Tibial nerve (tissue), 4 donors: ENCODE measurements around the gene CSPG4. TPM values are rescaled to one million over a fixed set of nuclear protein-coding genes. Genes with fewer than 3 reads are reported as not detected.
"Not testable (repeated sequence)": the region's sequence is repeated elsewhere in the genome, so short reads cannot be mapped to it uniquely, and the experiment has no call there.

ENCODE experiments used
- DNase-seq, 2 donors: peaks; one replicate each; pipeline ENCODE4 v3.0.0-alpha.2; 2019; ENCODE audit warnings: low spot score in 2 of 2
- H3K27ac ChIP-seq, 4 donors: fragments of 200-600 bp; sonication (generic) in 3 of 4; one replicate each; pipeline ENCODE4 v1.5.1; 2017 to 2019; ENCODE audit warnings: mild to moderate bottlenecking in 1 of 4
- H3K27me3 ChIP-seq, 2 donors: fragments of 200-600 bp; sonication (generic) in 1 of 2; one replicate each; pipeline versions ENCODE4 v1.5.1 to v1.6.0; 2017 to 2019
- H3K36me3 ChIP-seq, 3 donors: fragments of 200-600 bp; sonication (generic); one replicate each; pipeline ENCODE4 v1.5.1; 2018 to 2019
- H3K4me1 ChIP-seq, 4 donors: fragments of 200-600 bp; sonication (generic) in 3 of 4; one replicate each; pipeline ENCODE4 v1.5.1; 2017 to 2019
- H3K4me3 ChIP-seq, 4 donors: fragments of 200-600 bp; sonication (generic) in 3 of 4; one replicate each; pipeline ENCODE4 v1.5.1; 2017 to 2019; ENCODE audit warnings: mild to moderate bottlenecking in 1 of 4, moderate library complexity in 1 of 4
- H3K9me3 ChIP-seq, 4 donors: fragments of 200-600 bp; sonication (generic) in 3 of 4; one replicate each; pipeline ENCODE4 v1.5.1; 2017 to 2019
- EP300 ChIP-seq, 2 donors: sonication (generic); formaldehyde crosslinking; IDR thresholded peaks; one replicate each; pipeline ENCODE4 v1.6.1; 2017; ENCODE audit warnings: antibody characterized with exemption in 2 of 2, mild to moderate bottlenecking in 1 of 2
- POLR2A ChIP-seq, 2 donors: fragments of 450-650 bp; IDR thresholded peaks; one replicate each; pipeline ENCODE4 v1.6.1; 2017; ENCODE audit warnings: antibody characterized with exemption in 2 of 2, mild to moderate bottlenecking in 2 of 2, moderate library complexity in 2 of 2
- WGBS, 2 donors: methylation state at CpG; one replicate each; pipeline ENCODE4 v1.1.5; 2018; 5-methylcytosine and 5-hydroxymethylcytosine counted together
- total RNA-seq, 4 donors: library from RNA; depleted of rRNA; stranded (reverse); fragments of >200 nt; gene quantifications; one replicate each; pipeline ENCODE4 v1.1.0, GENCODE V29; 2016
- TF ChIP-seq, protein P1 (sequence below), 5 experiments: fragments of 200-600 bp in 3 of 5; fragments of 450-650 bp in 2 of 5; sonication (generic) in 3 of 5; IDR thresholded peaks; one replicate each; pipeline ENCODE4 v1.5.1; 2016 to 2019; ENCODE audit warnings: antibody characterized with exemption in 5 of 5, mild to moderate bottlenecking in 3 of 5, moderate library complexity in 2 of 5

The CSPG4 gene
- total RNA-seq, 4 donors from 2014 or later, result 100 to 132 (median 115) TPM

DNA sequence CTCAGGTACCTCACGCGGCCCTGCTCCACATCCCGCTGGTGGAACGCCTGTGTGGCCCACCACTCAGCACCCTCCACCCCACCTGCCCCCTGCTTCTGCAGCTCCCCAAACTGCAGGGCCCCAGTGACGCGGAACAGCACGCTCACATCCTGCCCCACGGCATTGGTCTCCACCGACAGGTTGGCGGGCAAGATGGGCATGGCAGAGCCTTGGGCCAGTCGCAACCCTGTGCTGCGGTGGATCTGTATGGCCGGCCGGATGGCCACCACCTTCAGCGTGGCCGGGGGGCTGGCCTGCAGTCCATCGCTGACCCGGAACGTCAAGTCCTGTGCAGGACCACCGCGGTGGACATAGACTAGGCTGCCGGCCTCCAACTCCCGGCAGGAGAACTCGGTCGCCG lies 23.8 kb downstream of the CSPG4 start:
- 83 to 94% methylated on average over 6 to 22 of the region's 26 CpGs for WGBS, 2 donors
- TF ChIP-seq EP300 (IDR thresholded peaks at IDR 0.05) (no peak), POLR2A (IDR thresholded peaks at IDR 0.05) (no peak)
- TF ChIP-seq, protein P1, sequence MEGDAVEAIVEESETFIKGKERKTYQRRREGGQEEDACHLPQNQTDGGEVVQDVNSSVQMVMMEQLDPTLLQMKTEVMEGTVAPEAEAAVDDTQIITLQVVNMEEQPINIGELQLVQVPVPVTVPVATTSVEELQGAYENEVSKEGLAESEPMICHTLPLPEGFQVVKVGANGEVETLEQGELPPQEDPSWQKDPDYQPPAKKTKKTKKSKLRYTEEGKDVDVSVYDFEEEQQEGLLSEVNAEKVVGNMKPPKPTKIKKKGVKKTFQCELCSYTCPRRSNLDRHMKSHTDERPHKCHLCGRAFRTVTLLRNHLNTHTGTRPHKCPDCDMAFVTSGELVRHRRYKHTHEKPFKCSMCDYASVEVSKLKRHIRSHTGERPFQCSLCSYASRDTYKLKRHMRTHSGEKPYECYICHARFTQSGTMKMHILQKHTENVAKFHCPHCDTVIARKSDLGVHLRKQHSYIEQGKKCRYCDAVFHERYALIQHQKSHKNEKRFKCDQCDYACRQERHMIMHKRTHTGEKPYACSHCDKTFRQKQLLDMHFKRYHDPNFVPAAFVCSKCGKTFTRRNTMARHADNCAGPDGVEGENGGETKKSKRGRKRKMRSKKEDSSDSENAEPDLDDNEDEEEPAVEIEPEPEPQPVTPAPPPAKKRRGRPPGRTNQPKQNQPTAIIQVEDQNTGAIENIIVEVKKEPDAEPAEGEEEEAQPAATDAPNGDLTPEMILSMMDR (IDR thresholded peaks at IDR 0.05), result no peak
- no peak overlapping the region for H3K27ac ChIP-seq
- no peaks in the 10 kb centered on the region for H3K27me3 ChIP-seq
- H3K36me3 ChIP-seq, result peaks cover 0 to 73% (median 0%) of the 10 kb centered on the region in 3 donors
- H3K9me3 ChIP-seq, result no peaks in the 10 kb centered on the region
- no peak for DNase-seq
- H3K4me1 ChIP-seq, result peaks cover 0 to 36% (median 9%) of the 10 kb centered on the region in 4 donors
- no peak overlapping the region for H3K4me3 ChIP-seq

DNA sequence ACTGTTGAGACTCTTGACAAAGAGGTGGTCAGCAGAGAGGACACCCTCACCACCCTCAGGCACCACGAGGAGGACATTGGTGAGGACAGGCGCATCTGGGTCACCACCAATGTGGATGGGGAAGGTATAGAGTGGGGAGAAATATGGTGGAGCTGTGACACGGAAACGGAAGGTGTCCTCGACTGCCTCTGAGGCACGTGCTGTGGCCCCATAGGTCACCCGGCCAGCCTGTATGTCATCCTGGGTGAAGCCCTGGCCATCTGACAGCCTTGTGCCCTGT lies 24.4 kb downstream of the CSPG4 start:
- Histone ChIP-seq H3K27me3 (no peaks in the 10 kb centered on the region), H3K9me3 (no peaks in the 10 kb centered on the region), H3K36me3 (peaks cover 0 to 73% (median 0%) of the 10 kb centered on the region in 3 donors), H3K27ac (peak overlapping the region in 1 of 4 donors; percentile 38), H3K4me1 (peaks cover 0 to 36% (median 8%) of the 10 kb centered on the region in 4 donors), H3K4me3 (no peak overlapping the region)
- DNase-seq, result no peak
- TF ChIP-seq, protein P1 (IDR thresholded peaks at IDR 0.05), result no peak
- TF ChIP-seq EP300 (IDR thresholded peaks at IDR 0.05) (no peak), POLR2A (IDR thresholded peaks at IDR 0.05) (no peak)
- WGBS, 2 donors, result 91 to 92% methylated on average over 7 of the region's 7 CpGs

GRCh38 chr15:75687486-75688277 lies 25.0 kb downstream of the CSPG4 start:
- H3K27ac ChIP-seq, result peak overlapping the region in 2 of 4 donors; percentile 38 to 66
- H3K36me3 ChIP-seq, result peaks cover 0 to 77% (median 0%) of the 10 kb centered on the region in 3 donors
- H3K27me3 ChIP-seq, result no peaks in the 10 kb centered on the region
- DNase-seq, result no peak
- TF ChIP-seq POLR2A (IDR thresholded peaks at IDR 0.05) (no peak), EP300 (IDR thresholded peaks at IDR 0.05) (no peak)
- TF ChIP-seq, protein P1 (IDR thresholded peaks at IDR 0.05), result no peak
- 89 to 93% methylated on average over 10 to 32 of the region's 44 CpGs for WGBS, 2 donors
- H3K4me3 ChIP-seq, result no peak overlapping the region
- peaks cover 0 to 38% (median 7%) of the 10 kb centered on the region in 4 donors for H3K4me1 ChIP-seq
- no peaks in the 10 kb centered on the region for H3K9me3 ChIP-seq

DNA sequence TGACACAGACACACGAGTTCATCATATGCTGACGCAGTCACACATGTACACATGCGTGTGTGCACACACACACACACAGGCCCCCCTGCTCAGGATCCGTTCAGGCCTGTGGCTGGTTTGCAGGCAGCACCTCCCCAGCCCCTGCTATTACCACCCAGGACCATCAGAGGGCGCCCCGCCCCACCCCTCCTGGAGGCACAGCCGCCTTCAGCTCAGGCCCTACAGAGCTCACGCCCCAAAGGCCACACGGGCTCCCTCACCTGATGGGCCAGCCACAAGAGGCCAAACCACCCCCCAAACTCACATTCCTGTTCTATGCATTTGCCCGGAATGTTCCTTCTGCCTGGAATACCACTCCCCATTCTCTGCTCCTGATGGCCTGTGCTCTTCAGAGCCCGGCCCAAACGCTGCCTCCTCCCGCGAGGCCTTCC lies 26.4 kb downstream of the CSPG4 start:
- 31 to 62% methylated on average over 3 to 14 of the region's 14 CpGs for WGBS, 2 donors
- Histone ChIP-seq H3K36me3 (peaks cover 0 to 80% (median 0%) of the 10 kb centered on the region in 3 donors), H3K4me1 (peaks cover 0 to 38% (median 7%) of the 10 kb centered on the region in 4 donors), H3K27ac (peak overlapping the region in 2 of 4 donors; percentile 28 to 38)
- not testable (repeated sequence) for H3K9me3 ChIP-seq, H3K4me3 ChIP-seq, H3K27me3 ChIP-seq
- peak; percentile 77 to 79 for DNase-seq
- TF ChIP-seq, protein P1 (IDR thresholded peaks at IDR 0.05), result peak; percentile 72 to 95 (median 89)

DNA sequence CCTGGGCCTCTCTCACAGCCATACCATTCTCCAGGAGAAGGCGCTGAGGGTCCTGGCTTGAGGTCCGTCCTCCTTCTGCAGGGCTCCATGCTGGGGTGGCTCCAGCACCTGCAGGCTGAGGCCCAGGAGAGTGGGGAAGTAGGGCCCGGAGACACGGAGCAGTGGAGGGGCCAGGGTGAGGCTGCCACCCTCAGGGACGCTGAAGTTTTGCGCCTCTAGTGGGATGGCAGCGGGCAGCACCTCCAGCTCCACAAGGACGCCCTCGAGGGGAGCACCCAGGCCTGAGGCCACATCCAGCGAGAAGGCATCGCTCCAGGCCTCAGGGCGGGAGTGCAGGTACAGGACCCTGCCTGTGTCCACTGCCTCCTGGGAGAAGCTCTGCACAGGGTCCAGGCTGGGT lies 27.5 kb downstream of the CSPG4 start:
- TF ChIP-seq POLR2A (IDR thresholded peaks at IDR 0.05), result no peak
- TF ChIP-seq, protein P1 (IDR thresholded peaks at IDR 0.05), result no peak
- TF ChIP-seq EP300 (IDR thresholded peaks at IDR 0.05), result no peak
- Histone ChIP-seq H3K9me3 (no peaks in the 10 kb centered on the region), H3K4me1 (peaks cover 0 to 38% (median 7%) of the 10 kb centered on the region in 4 donors), H3K4me3 (no peak overlapping the region), H3K27ac (peak overlapping the region in 1 of 4 donors; percentile 9), H3K36me3 (peaks cover 0 to 81% (median 0%) of the 10 kb centered on the region in 3 donors), H3K27me3 (no peaks in the 10 kb centered on the region)
- 68 to 79% methylated on average over 7 to 9 of the region's 12 CpGs for WGBS, 2 donors
- no peak for DNase-seq
